ENCODE results near the gene FAM32A.

Gene FAM32A

DNA sequence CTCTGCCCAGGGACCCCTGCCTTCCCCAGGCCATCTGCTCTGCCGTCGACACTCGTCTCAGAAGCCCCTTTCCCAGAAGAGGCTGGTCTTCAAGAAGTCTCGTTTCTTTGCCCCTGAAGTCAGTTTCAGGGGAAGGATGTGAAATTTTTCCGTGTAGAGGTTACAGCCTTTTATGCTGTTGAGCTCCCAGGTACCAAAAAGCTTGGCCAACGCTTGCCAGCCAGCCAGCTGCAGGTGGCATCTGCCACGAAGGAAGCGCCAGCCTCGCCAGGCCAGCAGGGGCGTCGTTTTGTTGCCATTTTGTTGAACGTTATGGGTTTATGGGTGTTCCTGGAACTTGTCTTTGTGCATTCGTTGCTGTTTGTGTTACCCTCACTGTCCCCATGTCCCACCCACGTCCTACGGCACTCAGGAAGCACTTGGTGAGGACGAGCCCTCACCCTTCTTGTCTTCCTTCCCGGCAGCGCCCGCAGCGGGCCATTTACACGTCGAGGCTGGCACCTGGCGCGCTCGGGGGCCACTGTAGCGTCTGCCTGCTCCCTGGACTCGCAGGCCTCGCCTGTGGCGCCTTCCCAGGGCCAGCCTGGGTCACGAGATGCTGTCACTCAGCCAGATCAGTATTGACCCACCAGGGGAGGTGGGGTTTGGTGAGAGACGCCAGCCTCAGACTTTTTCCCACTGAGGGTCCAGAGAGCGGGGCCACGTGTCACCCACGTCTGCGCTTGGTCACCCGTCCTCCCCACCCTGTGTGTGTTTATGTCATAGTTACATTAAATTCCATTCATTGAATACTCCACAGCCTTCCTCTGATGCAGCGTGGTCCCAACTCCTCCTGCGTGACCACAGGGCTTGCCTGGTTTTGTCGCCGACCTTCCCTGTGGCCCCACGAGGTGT is 49.6 kb downstream of the FAM32A start:
- Histone ChIP-seq H3K36me3 (ENCODE audit: control insufficient read depth, insufficient read depth, low read length) (peaks cover 16% of the 10 kb centered on the region), H3K4me3 (ENCODE audit: low read length) (no peak overlapping the region), H3K9ac (ENCODE audit: low read length) (no peak overlapping the region), H3K4me1 (ENCODE audit: control insufficient read depth, insufficient read depth, low read length) (no peaks in the 10 kb centered on the region), H3K27ac (ENCODE audit: low read depth, low read length) (no peak overlapping the region), H3K27me3 (ENCODE audit: control insufficient read depth, insufficient read depth, low read length) (no peaks in the 10 kb centered on the region)

DNA sequence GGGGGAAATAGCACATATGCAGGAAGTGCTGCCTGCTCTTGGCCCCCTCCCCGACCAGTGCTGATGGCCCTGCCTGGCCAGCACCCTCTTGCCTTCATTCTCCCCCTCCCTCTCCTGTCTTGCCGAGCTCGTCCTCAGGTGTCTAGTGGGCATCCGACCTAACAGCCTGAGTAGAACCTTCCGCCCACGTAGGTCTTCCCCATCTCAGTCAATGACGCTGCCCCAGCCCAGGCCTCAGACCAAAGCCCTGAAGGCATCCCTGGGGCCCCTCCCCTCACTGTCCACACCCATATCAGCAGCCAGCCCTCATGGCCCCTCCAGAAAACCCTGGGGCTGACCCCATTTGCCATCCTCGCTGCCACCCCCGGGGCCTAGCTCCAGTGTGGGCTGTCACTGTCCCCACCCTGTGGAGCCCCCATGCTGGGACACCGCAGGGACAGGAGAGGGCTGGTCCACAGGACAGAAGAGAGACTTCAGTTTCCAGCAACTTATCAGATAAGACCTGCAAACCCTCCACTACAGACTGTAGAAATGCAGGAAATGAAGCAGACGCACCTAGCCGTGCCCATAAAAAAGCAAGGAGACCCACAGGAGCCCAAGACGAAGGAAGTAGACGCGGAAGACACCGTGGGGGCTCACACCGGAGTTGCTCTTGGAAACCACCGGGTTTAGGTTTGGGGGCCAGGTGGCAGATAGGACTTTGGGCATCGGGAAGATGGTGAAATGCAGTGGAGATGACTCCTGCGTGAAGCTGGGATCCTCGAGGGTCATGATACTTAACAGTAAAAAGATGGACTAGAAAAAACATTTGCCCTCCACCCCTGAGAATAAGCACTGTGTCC is 50.8 kb downstream of the FAM32A start:
- H3K4me3 ChIP-seq (ENCODE audit: low read length), result no peak overlapping the region
- no peaks in the 10 kb centered on the region for H3K4me1 ChIP-seq (ENCODE audit: control insufficient read depth, insufficient read depth, low read length)
- no peak overlapping the region for H3K9ac ChIP-seq (ENCODE audit: low read length)
- peaks cover 11% of the 10 kb centered on the region for H3K36me3 ChIP-seq (ENCODE audit: control insufficient read depth, insufficient read depth, low read length)
- H3K27ac ChIP-seq (ENCODE audit: low read depth, low read length), result no peak overlapping the region
- no peaks in the 10 kb centered on the region for H3K27me3 ChIP-seq (ENCODE audit: control insufficient read depth, insufficient read depth, low read length)
